WTC11 (cell line): ENCODE data around the gene SNAPC4. TPM values are rescaled to one million over a fixed set of nuclear protein-coding genes. Genes with fewer than 3 reads are reported as not detected.

Experiments
- ATAC-seq: fragments of 200-7000 bp; cut with Tn5 transposase; 2 replicates; pipeline ENCODE4 v1.10.0; 2021; ENCODE audit warnings: mild to moderate bottlenecking, moderate library complexity
- CTCF ChIA-PET: fragments of 300-600 bp; sonication (Branson Sonifier 250); formaldehyde crosslinking; loops from one replicate; lab custom pipeline; 2021; ENCODE audit warnings: antibody characterized with exemption; lab: Charles Lee
- POLR2A ChIA-PET: fragments of 350-600 bp; sonication (Branson Sonifier 250); formaldehyde crosslinking; loops from one replicate; lab custom pipeline; 2021; ENCODE audit warnings: antibody characterized with exemption; lab: Charles Lee
- DNase-seq: peaks from one replicate; pipeline ENCODE4 v3.0.0; 2021; ENCODE audit warnings: low spot score
- H3K27ac Mint-ChIP-seq: 2 replicates; pipeline ENCODE4 v1.8.0; 2021; ENCODE audit warnings: mixed read lengths
- H3K27me3 Mint-ChIP-seq: 2 replicates; pipeline ENCODE4 v1.8.0; 2021; ENCODE audit warnings: low read depth, mild to moderate bottlenecking, moderate library complexity, mixed read lengths
- H3K36me3 Mint-ChIP-seq: 2 replicates; pipeline ENCODE4 v1.8.0; 2021; ENCODE audit warnings: mixed read lengths
- H3K4me1 Mint-ChIP-seq: 2 replicates; pipeline ENCODE4 v1.8.0; 2022; ENCODE audit warnings: mixed read lengths
- H3K4me3 Mint-ChIP-seq: 2 replicates; pipeline ENCODE4 v1.8.0; 2021; ENCODE audit warnings: mild to moderate bottlenecking, moderate library complexity, mixed read lengths
- H3K9me3 Mint-ChIP-seq: 2 replicates; pipeline ENCODE4 v1.8.0; 2021; ENCODE audit warnings: mixed read lengths
- FOXP1 ChIP-seq: sonication (generic); formaldehyde crosslinking; IDR thresholded peaks from 2 replicates; pipeline ENCODE4 v1.8.0; 2022; ENCODE audit warnings: missing genetic modification reagents, mild to moderate bottlenecking, moderate library complexity, borderline replicate concordance
- GTF2I ChIP-seq: fragments of 250-450 bp; sonication (Bioruptor Pico); conservative IDR thresholded peaks from 2 replicates; pipeline ENCODE4 v1.4.0; 2021; ENCODE audit warnings: mild to moderate bottlenecking
- IRF2 ChIP-seq: sonication (generic); formaldehyde crosslinking; IDR thresholded peaks from 2 replicates; pipeline ENCODE4 v1.8.0; 2022; ENCODE audit warnings: low read depth, missing genetic modification reagents, borderline replicate concordance
- JUN ChIP-seq: sonication (generic); formaldehyde crosslinking; IDR thresholded peaks from 2 replicates; pipeline ENCODE4 v1.8.0; 2023; ENCODE audit warnings: mild to moderate bottlenecking, missing genetic modification reagents
- KAT7 ChIP-seq: sonication (generic); formaldehyde crosslinking; IDR thresholded peaks from 2 replicates; pipeline ENCODE4 v1.8.1; 2023; ENCODE audit warnings: missing genetic modification reagents, mild to moderate bottlenecking, borderline replicate concordance
- NR3C1 ChIP-seq: sonication (generic); formaldehyde crosslinking; conservative IDR thresholded peaks from 2 replicates; pipeline ENCODE4 v1.8.1; 2023; ENCODE audit warnings: low read depth, mild to moderate bottlenecking, missing genetic modification reagents
- RELA ChIP-seq: sonication (generic); formaldehyde crosslinking; IDR thresholded peaks from 2 replicates; pipeline ENCODE4 v1.8.1; 2022; ENCODE audit warnings: missing genetic modification reagents, mild to moderate bottlenecking, borderline replicate concordance
- TCF7 ChIP-seq: sonication (generic); formaldehyde crosslinking; IDR thresholded peaks from 2 replicates; pipeline ENCODE4 v1.8.0; 2022; ENCODE audit warnings: mild to moderate bottlenecking, low read depth, missing genetic modification reagents, moderate library complexity
- ZNF219 ChIP-seq: sonication (generic); formaldehyde crosslinking; IDR thresholded peaks from 2 replicates; pipeline ENCODE4 v1.8.0; 2023; ENCODE audit warnings: missing genetic modification reagents, mild to moderate bottlenecking, borderline replicate concordance
- ZNF232 ChIP-seq: sonication (generic); formaldehyde crosslinking; IDR thresholded peaks from 2 replicates; pipeline ENCODE4 v1.8.0; 2022; ENCODE audit warnings: mild to moderate bottlenecking, missing genetic modification reagents
- ZNF423 ChIP-seq: fragments of 250-450 bp; sonication (Bioruptor Pico); IDR thresholded peaks from 2 replicates; pipeline ENCODE4 v2.1.2; 2022; ENCODE audit warnings: mild to moderate bottlenecking, moderate library complexity
- ZNF671 ChIP-seq: fragments of 250-450 bp; sonication (Bioruptor Pico); IDR thresholded peaks from 2 replicates; pipeline ENCODE4 v1.8.0; 2021; ENCODE audit warnings: mild to moderate bottlenecking
- total RNA-seq: library from RNA; stranded (reverse); gene quantifications from 3 replicates; pipeline ENCODE4 v1.2.3, GENCODE V29; 2021
- TF ChIP-seq, protein P1 (sequence below): fragments of 250-450 bp; sonication (Bioruptor Pico); IDR thresholded peaks from 2 replicates; pipeline ENCODE4 v1.9.0; 2021; ENCODE audit warnings: mild to moderate bottlenecking
- TF ChIP-seq, protein P2 (sequence below): sonication (generic); formaldehyde crosslinking; IDR thresholded peaks from 2 replicates; pipeline ENCODE4 v1.8.1; 2023; ENCODE audit warnings: mild to moderate bottlenecking, missing genetic modification reagents
- TF ChIP-seq, protein P3 (sequence below): fragments of 250-450 bp; sonication (Bioruptor Pico); conservative IDR thresholded peaks from 2 replicates; pipeline ENCODE4 v1.9.0; 2021; ENCODE audit warnings: mild to moderate bottlenecking
- TF ChIP-seq, protein P4 (sequence below): sonication (generic); formaldehyde crosslinking; IDR thresholded peaks from 2 replicates; pipeline ENCODE4 v1.8.1; 2022; ENCODE audit warnings: mild to moderate bottlenecking, missing genetic modification reagents, moderate library complexity, borderline replicate concordance
- TF ChIP-seq, protein P5 (sequence below): sonication (generic); formaldehyde crosslinking; IDR thresholded peaks from 2 replicates; pipeline ENCODE4 v1.8.0; 2022; ENCODE audit warnings: mild to moderate bottlenecking, missing genetic modification reagents
- TF ChIP-seq, protein P6 (sequence below): sonication (generic); formaldehyde crosslinking; IDR thresholded peaks from 2 replicates; pipeline ENCODE4 v1.8.1; 2023; ENCODE audit warnings: mild to moderate bottlenecking, missing genetic modification reagents
- TF ChIP-seq, protein P7 (sequence below): sonication (generic); formaldehyde crosslinking; IDR thresholded peaks from 2 replicates; pipeline ENCODE4 v1.8.1; 2022; ENCODE audit warnings: mild to moderate bottlenecking, moderate library complexity, missing genetic modification reagents

The SNAPC4 gene
- total RNA-seq, 1 experiment from 2014 or later = 22.8 TPM

DNA sequence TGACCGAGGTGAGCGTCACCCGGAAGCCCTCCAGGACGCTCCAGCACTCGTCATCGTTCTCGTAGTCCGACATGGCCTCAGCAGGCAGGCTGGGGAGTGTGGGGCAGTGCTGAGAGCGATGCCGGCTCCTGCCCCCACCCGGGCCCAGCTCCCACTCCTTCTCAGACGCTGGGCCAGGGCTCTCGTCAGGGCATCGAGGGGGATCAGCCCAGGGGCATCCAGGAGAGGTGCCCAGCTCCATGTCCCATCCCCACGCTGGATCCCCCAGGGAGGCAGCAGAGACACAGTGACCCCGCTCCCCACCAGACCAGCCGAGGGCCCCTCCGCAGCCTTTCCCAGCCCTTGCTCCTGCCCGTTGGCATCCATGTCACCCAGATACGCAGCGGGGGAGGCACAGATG, 28.0 kb downstream of the SNAPC4 start:
- H3K4me3 Mint-ChIP-seq = no peak overlapping the region
- H3K9me3 Mint-ChIP-seq = no peaks in the 10 kb centered on the region
- TF ChIP-seq JUN (CRISPR knock-in tag) (no peak), NR3C1 (CRISPR knock-in tag) (no peak), IRF2 (CRISPR knock-in tag) (no peak)
- TF ChIP-seq, protein P1, sequence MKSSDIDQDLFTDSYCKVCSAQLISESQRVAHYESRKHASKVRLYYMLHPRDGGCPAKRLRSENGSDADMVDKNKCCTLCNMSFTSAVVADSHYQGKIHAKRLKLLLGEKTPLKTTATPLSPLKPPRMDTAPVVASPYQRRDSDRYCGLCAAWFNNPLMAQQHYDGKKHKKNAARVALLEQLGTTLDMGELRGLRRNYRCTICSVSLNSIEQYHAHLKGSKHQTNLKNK (CRISPR knock-in tag) = no peak
- TF ChIP-seq, all 79 proteins: peak for 0
- H3K4me1 Mint-ChIP-seq = no peaks in the 10 kb centered on the region
- DNase-seq = no peak
- no peak overlapping the region for H3K27ac Mint-ChIP-seq
- H3K36me3 Mint-ChIP-seq = no peaks in the 10 kb centered on the region
- no peak for ATAC-seq
- POLR2A ChIA-PET = interaction anchor here (0.7 to 1.2 kb wide), 2 partner anchors 8 to 253 kb away, joined by 3 to 4 read pairs; partner anchors contain the start of gene DNLZ
- CTCF ChIA-PET = interaction anchor here (0.6 to 1.7 kb wide), 3 partner anchors 8 to 32 kb away, joined by 3 to 5 read pairs (median 4); partner anchors contain the start of gene DNLZ
- no peaks in the 10 kb centered on the region for H3K27me3 Mint-ChIP-seq

DNA sequence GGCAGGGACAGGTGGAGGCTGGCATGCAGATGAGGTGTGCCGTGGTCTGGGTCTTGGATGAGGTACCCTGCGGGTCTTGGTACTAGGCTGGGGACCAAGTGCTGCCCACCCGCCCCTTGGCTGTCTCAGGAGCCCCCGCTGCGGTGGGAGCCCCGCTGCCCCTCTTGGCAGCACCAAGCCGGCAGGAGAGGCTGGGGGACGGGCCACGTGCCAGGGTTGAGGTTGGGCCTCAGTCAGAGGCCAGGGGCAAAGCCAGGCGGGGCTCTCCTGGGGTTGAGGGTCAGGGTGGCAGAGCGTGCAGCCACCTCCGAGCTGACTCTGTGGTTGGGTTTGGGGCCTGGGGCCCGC, 28.5 kb downstream of the SNAPC4 start:
- Mint-ChIP-seq H3K4me3 (no peak overlapping the region), H3K27ac (no peak overlapping the region), H3K36me3 (no peaks in the 10 kb centered on the region), H3K27me3 (no peaks in the 10 kb centered on the region), H3K9me3 (no peaks in the 10 kb centered on the region), H3K4me1 (no peaks in the 10 kb centered on the region)
- no peak for DNase-seq
- ChIA-PET CTCF (interaction anchor here (0.9 to 1.7 kb wide), 4 partner anchors 9 to 115 kb away, joined by 3 to 5 read pairs (median 4); no protein-coding TSS in a partner anchor), POLR2A (no interaction called here)
- TF ChIP-seq, protein P1 (CRISPR knock-in tag) = no peak
- TF ChIP-seq, protein P2, sequence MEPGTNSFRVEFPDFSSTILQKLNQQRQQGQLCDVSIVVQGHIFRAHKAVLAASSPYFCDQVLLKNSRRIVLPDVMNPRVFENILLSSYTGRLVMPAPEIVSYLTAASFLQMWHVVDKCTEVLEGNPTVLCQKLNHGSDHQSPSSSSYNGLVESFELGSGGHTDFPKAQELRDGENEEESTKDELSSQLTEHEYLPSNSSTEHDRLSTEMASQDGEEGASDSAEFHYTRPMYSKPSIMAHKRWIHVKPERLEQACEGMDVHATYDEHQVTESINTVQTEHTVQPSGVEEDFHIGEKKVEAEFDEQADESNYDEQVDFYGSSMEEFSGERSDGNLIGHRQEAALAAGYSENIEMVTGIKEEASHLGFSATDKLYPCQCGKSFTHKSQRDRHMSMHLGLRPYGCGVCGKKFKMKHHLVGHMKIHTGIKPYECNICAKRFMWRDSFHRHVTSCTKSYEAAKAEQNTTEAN (CRISPR knock-in tag) = no peak
- TF ChIP-seq KAT7 (CRISPR knock-in tag) (no peak), ZNF423 (no peak), FOXP1 (no peak)
- TF ChIP-seq, protein P3, sequence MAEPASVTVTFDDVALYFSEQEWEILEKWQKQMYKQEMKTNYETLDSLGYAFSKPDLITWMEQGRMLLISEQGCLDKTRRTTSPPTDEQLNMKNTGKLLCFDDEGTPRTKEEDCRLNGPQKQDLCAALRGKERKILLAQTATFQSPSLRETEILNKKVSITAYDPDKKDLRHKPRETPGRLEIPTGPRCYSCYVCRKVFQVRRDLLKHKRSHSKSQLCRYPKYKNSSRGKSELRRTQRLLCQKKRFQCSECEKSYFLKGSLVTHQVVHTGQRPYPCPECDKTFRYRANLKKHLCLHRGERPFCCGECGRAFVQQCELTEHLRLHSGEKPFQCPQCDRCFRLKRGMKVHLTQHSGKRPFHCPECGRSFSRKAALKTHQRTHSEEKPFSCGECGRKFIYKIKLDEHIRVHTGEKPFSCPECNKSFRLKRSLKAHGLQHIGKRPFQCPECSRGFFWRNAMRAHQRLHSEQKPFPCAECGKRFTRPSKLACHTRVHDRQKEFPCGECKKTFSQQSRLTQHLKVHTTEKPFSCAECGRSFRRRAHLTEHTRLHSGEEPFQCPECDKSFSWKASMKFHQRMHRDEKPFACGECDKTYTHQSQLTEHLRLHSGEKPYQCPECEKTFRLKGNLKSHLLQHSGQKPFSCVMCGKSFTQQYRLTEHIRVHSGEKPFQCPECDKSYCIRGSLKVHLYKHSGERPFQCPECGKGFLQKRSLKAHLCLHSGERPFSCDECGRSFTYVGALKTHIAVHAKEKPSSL (CRISPR knock-in tag) = no peak
- ATAC-seq = no peak

DNA sequence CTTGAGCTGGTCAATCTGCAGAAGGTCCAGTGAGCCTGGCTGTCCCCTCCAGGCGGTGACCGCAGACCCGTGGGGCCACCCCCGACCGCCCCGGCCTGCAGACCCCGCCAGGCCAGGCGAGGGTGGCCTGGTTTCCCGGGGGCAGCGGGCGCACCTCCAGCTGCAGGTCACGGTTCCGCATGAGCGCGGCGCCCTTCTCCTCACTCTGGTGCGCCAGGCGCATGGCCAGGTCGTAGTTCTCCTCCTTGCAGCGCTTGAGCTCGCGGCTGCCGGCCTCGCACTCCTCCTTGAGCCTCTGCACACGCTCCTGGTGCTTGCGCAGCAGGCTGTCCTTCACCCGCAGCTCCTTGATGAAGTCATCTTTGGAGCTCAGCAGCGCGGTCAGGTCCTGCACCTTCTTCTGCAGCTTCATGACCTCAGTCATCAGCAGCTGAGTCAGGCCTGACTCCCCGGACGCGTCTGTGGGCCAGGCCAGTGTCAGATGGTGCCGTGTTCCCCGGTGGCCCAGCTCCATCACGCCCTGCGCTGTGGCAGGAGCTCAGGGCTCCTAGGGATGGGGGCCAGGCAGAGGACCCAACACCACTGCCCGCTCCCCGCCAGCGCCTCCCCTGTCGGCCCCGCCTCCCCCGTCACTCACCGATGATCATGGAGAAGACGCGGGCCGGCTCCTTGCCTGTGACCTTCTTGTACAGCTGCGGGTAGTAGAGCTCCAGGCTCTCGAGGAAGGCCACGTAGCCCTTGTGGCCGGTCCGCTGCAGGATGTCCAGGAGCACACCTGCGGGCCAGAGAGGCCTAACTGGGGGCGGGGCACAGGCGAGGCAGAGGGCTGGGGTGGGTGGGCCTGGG, 29.1 kb downstream of the SNAPC4 start:
- ChIA-PET POLR2A (no interaction called here), CTCF (interaction anchor here (0.8 to 1.5 kb wide), 5 partner anchors 8 to 115 kb away, joined by 3 to 5 read pairs (median 3); no protein-coding TSS in a partner anchor)
- H3K36me3 Mint-ChIP-seq = no peaks in the 10 kb centered on the region
- peak overlapping the region; percentile 53; the same call in 1 of the 2 replicates for H3K27ac Mint-ChIP-seq
- H3K27me3 Mint-ChIP-seq = no peaks in the 10 kb centered on the region
- no peaks in the 10 kb centered on the region for H3K9me3 Mint-ChIP-seq
- H3K4me1 Mint-ChIP-seq = no peaks in the 10 kb centered on the region
- DNase-seq = no peak
- no peak for ATAC-seq
- no peak overlapping the region for H3K4me3 Mint-ChIP-seq
- TF ChIP-seq TCF7 (no peak), RELA (CRISPR knock-in tag) (no peak), FOXP1 (no peak), ZNF232 (CRISPR knock-in tag) (no peak), ZNF671 (CRISPR knock-in tag) (no peak), ZNF219 (CRISPR knock-in tag) (no peak), GTF2I (CRISPR knock-in tag) (no peak)
- TF ChIP-seq, protein P4, sequence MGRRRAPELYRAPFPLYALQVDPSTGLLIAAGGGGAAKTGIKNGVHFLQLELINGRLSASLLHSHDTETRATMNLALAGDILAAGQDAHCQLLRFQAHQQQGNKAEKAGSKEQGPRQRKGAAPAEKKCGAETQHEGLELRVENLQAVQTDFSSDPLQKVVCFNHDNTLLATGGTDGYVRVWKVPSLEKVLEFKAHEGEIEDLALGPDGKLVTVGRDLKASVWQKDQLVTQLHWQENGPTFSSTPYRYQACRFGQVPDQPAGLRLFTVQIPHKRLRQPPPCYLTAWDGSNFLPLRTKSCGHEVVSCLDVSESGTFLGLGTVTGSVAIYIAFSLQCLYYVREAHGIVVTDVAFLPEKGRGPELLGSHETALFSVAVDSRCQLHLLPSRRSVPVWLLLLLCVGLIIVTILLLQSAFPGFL = no peak
- TF ChIP-seq, protein P5, sequence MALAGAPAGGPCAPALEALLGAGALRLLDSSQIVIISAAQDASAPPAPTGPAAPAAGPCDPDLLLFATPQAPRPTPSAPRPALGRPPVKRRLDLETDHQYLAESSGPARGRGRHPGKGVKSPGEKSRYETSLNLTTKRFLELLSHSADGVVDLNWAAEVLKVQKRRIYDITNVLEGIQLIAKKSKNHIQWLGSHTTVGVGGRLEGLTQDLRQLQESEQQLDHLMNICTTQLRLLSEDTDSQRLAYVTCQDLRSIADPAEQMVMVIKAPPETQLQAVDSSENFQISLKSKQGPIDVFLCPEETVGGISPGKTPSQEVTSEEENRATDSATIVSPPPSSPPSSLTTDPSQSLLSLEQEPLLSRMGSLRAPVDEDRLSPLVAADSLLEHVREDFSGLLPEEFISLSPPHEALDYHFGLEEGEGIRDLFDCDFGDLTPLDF = no peak
- TF ChIP-seq, protein P6, sequence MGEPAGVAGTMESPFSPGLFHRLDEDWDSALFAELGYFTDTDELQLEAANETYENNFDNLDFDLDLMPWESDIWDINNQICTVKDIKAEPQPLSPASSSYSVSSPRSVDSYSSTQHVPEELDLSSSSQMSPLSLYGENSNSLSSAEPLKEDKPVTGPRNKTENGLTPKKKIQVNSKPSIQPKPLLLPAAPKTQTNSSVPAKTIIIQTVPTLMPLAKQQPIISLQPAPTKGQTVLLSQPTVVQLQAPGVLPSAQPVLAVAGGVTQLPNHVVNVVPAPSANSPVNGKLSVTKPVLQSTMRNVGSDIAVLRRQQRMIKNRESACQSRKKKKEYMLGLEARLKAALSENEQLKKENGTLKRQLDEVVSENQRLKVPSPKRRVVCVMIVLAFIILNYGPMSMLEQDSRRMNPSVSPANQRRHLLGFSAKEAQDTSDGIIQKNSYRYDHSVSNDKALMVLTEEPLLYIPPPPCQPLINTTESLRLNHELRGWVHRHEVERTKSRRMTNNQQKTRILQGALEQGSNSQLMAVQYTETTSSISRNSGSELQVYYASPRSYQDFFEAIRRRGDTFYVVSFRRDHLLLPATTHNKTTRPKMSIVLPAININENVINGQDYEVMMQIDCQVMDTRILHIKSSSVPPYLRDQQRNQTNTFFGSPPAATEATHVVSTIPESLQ (CRISPR knock-in tag) = no peak
- TF ChIP-seq, protein P7, sequence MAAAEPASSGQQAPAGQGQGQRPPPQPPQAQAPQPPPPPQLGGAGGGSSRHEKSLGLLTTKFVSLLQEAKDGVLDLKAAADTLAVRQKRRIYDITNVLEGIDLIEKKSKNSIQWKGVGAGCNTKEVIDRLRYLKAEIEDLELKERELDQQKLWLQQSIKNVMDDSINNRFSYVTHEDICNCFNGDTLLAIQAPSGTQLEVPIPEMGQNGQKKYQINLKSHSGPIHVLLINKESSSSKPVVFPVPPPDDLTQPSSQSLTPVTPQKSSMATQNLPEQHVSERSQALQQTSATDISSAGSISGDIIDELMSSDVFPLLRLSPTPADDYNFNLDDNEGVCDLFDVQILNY = no peak
- TF ChIP-seq, protein P1 (CRISPR knock-in tag) = no peak
